NB4 (cell line): ENCODE results near the gene SEMA5A.

Experiments
- CTCF ChIP-seq: IDR thresholded peaks from one replicate; pipeline ENCODE4 v1.5.1; 2012; ENCODE audit warnings: low read depth, low read length
- POLR2A ChIP-seq: IDR thresholded peaks from 2 replicates; pipeline ENCODE4 v1.6.1; 2011; ENCODE audit warnings: mild to moderate bottlenecking; ENCODE audit not compliant: insufficient read length; ENCODE audit errors: extremely low read depth
- TF ChIP-seq, protein P1 (sequence below): IDR thresholded peaks from 2 replicates; pipeline ENCODE4 v1.6.1; 2011; ENCODE audit warnings: low read depth, low read length

DNA sequence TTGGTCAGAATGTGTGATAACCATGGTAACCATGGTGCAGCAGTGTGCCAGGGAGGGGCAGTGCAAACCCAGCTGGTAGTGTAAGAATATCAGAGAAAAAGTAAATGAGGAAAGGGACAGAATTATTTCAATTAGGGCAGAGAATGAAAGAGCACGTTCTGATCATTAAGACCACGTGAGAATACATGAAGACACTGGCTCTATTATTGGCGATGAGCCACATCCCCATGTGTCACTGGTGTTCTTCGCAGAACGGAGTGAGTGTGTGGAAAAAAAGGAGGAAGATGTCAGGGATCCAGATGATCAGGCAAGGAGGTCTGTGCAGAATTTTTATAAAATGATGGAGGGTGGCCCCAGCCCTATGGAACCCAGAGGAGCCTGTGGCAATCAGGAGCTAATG lies 315.5 kb downstream of the SEMA5A start:
- TF ChIP-seq, protein P1, sequence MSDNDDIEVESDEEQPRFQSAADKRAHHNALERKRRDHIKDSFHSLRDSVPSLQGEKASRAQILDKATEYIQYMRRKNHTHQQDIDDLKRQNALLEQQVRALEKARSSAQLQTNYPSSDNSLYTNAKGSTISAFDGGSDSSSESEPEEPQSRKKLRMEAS: no peak
- TF ChIP-seq CTCF (no peak), POLR2A (no peak)
